ENCODE data around the gene KAZN.

- TF ChIP-seq FOXK2 (IDR thresholded peaks at IDR 0.05) (no peak), FOXM1 (IDR thresholded peaks at IDR 0.05; ENCODE audit: borderline replicate concordance) (no peak), FOXA1 (IDR thresholded peaks at IDR 0.05) (no peak)
Observed at GRCh38 chr1:15011661-15012060, 413.2 kb downstream of the KAZN start.

Data from HEK293T (cell line).